ENCODE results near the gene CCDC138. TPM values are rescaled to one million over a fixed set of nuclear protein-coding genes. Genes with fewer than 3 reads are reported as not detected.

The CCDC138 gene
- total and polyA plus RNA-seq, 7 donors = 0.39 to 2.4 (median 1.5) TPM

- TF ChIP-seq, protein P1, sequence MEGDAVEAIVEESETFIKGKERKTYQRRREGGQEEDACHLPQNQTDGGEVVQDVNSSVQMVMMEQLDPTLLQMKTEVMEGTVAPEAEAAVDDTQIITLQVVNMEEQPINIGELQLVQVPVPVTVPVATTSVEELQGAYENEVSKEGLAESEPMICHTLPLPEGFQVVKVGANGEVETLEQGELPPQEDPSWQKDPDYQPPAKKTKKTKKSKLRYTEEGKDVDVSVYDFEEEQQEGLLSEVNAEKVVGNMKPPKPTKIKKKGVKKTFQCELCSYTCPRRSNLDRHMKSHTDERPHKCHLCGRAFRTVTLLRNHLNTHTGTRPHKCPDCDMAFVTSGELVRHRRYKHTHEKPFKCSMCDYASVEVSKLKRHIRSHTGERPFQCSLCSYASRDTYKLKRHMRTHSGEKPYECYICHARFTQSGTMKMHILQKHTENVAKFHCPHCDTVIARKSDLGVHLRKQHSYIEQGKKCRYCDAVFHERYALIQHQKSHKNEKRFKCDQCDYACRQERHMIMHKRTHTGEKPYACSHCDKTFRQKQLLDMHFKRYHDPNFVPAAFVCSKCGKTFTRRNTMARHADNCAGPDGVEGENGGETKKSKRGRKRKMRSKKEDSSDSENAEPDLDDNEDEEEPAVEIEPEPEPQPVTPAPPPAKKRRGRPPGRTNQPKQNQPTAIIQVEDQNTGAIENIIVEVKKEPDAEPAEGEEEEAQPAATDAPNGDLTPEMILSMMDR (IDR thresholded peaks at IDR 0.05) = no peak
- Histone ChIP-seq H3K36me3 (ENCODE audit: insufficient read depth in 1 of 2, low read depth in 1 of 2) (no peaks in the 10 kb centered on the region), H3K27ac (no peak overlapping the region), H3K9me3 (peaks cover 13% of the 10 kb centered on the region), H3K27me3 (ENCODE audit: insufficient read depth in 3 of 3, low read length in 2 of 3) (no peaks in the 10 kb centered on the region), H3K4me3 (no peak overlapping the region), H3K4me1 (no peaks in the 10 kb centered on the region)
- DNase-seq = no peak
- ATAC-seq = no peak
- 96 to 98% (median 97%) methylated on average over 7 of the region's 7 CpGs for WGBS, 3 donors
- intact Hi-C loops (cut with DNase I) = no loop called here
These were observed 50.6 kb downstream of the CCDC138 start for GRCh38 chr2:108837198-108837597.

DNA sequence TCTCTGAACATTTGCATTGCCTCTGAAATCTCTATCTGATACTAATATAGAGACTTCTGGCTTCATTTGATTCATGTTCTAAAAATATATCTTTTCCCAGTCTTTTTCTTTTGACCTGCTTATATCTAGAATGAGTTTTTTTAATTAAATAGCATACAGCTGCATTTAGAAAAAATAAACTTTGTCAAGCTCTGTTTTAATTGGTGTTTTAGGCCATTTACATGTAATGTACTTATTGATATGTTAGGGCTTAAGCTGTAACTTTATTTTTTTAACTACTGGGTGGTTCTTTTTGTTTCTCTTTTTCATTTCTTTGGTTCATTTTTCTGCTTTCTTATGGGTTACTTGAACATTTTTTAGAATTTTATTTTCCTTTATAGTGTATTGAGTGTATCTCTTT, 54.9 kb downstream of the CCDC138 start:
- no peak for ATAC-seq

GRCh38 chr2:108845923-108846322, 59.4 kb downstream of the CCDC138 start:
- intact Hi-C loops (cut with DNase I) = no loop called here

More for the DNA sequence above, 54.9 kb downstream of the CCDC138 start:
- intact Hi-C loops (cut with DNase I) = no loop called here
- peaks cover 13% of the 10 kb centered on the region for H3K9me3 ChIP-seq
- no peaks in the 10 kb centered on the region for H3K36me3 ChIP-seq (ENCODE audit: insufficient read depth in 1 of 2, low read depth in 1 of 2)
- H3K27ac ChIP-seq = no peak overlapping the region
- no peaks in the 10 kb centered on the region for H3K27me3 ChIP-seq (ENCODE audit: insufficient read depth in 3 of 3, low read length in 2 of 3)
- H3K4me1 ChIP-seq = no peaks in the 10 kb centered on the region
- H3K4me3 ChIP-seq = no peak overlapping the region
- TF ChIP-seq, protein P1 (IDR thresholded peaks at IDR 0.05) = no peak
- DNase-seq = no peak

DNA sequence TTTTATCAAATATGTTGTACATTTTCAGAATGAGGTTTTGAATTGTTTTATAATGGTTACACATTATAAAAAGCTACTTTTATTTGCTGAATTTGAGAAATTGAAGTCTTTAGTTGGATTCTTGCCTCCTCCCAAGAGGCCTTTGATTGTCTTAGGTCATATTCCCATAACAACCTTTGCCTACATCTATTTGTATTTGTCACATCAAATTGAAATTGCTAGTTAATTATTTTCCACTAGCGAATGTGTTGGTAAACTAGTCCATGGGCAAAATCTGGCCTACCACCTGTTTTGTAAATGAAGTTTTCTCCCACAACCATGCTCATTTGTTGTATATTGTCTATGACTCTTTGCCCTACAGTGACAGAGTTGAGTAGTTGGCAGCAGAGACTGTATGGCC, 60.4 kb downstream of the CCDC138 start:
- ATAC-seq = no peak
- Histone ChIP-seq H3K4me1 (no peaks in the 10 kb centered on the region), H3K27ac (no peak overlapping the region), H3K9me3 (no peaks in the 10 kb centered on the region), H3K4me3 (no peak overlapping the region), H3K36me3 (ENCODE audit: insufficient read depth in 1 of 2, low read depth in 1 of 2) (peaks cover 0 to 4% of the 10 kb centered on the region in 2 donors), H3K27me3 (ENCODE audit: insufficient read depth in 3 of 3, low read length in 2 of 3) (no peaks in the 10 kb centered on the region)
- intact Hi-C loops (cut with DNase I) = no loop called here
- DNase-seq = no peak
- TF ChIP-seq, protein P1 (IDR thresholded peaks at IDR 0.05) = no peak
- WGBS, 3 donors = 84 to 97% (median 90%) methylated on average over 1 of the region's 1 CpG

More at GRCh38 chr2:108845923-108846322, 59.4 kb downstream of the CCDC138 start:
- TF ChIP-seq, protein P1 (IDR thresholded peaks at IDR 0.05) = no peak
- ATAC-seq = no peak
- no peaks in the 10 kb centered on the region for H3K27me3 ChIP-seq (ENCODE audit: insufficient read depth in 3 of 3, low read length in 2 of 3)
- H3K4me3 ChIP-seq = no peak overlapping the region
- no peak for DNase-seq
- peaks cover 0 to 4% of the 10 kb centered on the region in 2 donors for H3K36me3 ChIP-seq (ENCODE audit: insufficient read depth in 1 of 2, low read depth in 1 of 2)
- no peaks in the 10 kb centered on the region for H3K4me1 ChIP-seq
- H3K9me3 ChIP-seq = peaks cover 6% of the 10 kb centered on the region
- H3K27ac ChIP-seq = no peak overlapping the region

DNA sequence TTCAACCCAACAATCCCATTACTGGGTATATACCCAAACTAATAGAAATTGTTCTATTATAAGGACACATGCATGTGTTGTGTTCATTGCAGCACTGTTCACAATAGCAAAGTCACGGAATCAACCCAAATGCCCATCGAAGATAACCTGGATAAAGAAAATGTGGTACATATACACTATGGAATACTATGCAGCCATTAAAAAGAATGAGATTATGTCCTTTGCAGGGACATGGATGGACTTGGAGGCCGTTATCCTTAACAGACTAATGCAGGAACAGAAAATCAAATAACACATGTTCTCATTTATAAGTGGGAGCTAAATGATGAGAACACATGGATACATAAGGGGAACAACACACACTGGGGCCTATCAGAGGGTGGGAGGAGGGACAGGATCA, 65.8 kb downstream of the CCDC138 start:
- no peak overlapping the region for H3K4me3 ChIP-seq
- DNase-seq = no peak
- TF ChIP-seq, protein P1 (IDR thresholded peaks at IDR 0.05) = no peak
- peaks cover 0 to 4% of the 10 kb centered on the region in 2 donors for H3K36me3 ChIP-seq (ENCODE audit: insufficient read depth in 1 of 2, low read depth in 1 of 2)
- 99 to 100% (median 99%) methylated on average over 3 of the region's 3 CpGs for WGBS, 3 donors
- H3K4me1 ChIP-seq = no peaks in the 10 kb centered on the region
- H3K27ac ChIP-seq = no peak overlapping the region
- H3K27me3 ChIP-seq (ENCODE audit: insufficient read depth in 3 of 3, low read length in 2 of 3) = no peaks in the 10 kb centered on the region
- ATAC-seq = no peak
- no peaks in the 10 kb centered on the region for H3K9me3 ChIP-seq
- intact Hi-C loops (cut with DNase I) = no loop called here

Data from psoas muscle (tissue), 8 donors.